Motor neuron (in vitro differentiated cells): ENCODE measurements around the gene MTAP. TPM values are rescaled to one million over a fixed set of nuclear protein-coding genes. Genes with fewer than 3 reads are reported as not detected.

Experiments
- ATAC-seq, 8 experiments: fragments of 200-7000 bp; cut with Tn5 transposase; replicated peaks in 6 of 8; 2 replicates each; pipeline ENCODE4 v1.8.0; 2021; ENCODE audit warnings: mild to moderate bottlenecking in 8 of 8, moderate library complexity in 8 of 8
- H3K27ac ChIP-seq, 2 donors: fragments of 250-450 bp; sonication (Bioruptor Pico); 2 replicates each; pipeline ENCODE4 v1.9.0; 2021; ENCODE audit warnings: antibody characterized with exemption in 2 of 2, mild to moderate bottlenecking in 2 of 2, moderate library complexity in 1 of 2
- H3K4me1 ChIP-seq, 2 donors: fragments of 250-450 bp; sonication (Bioruptor Pico); replicated peaks in 1 of 2; 2 replicates each; pipeline ENCODE4 v1.6.1; 2021; ENCODE audit warnings: antibody characterized with exemption in 2 of 2, mild to moderate bottlenecking in 2 of 2, moderate library complexity in 1 of 2
- H3K4me3 ChIP-seq, 5 donors: fragments of 250-450 bp; sonication (Bioruptor Pico); 2 replicates each; pipeline ENCODE4 v1.9.0; 2021; ENCODE audit warnings: antibody characterized with exemption in 5 of 5, mild to moderate bottlenecking in 5 of 5, moderate library complexity in 4 of 5
- WGBS, 10 experiments: fragments of 450-650 bp; shearing (Covaris generic); methylation state at CpG; one replicate each; pipeline ENCODE4 v1.0.0; 2022; 5-methylcytosine and 5-hydroxymethylcytosine counted together
- in situ Hi-C, 9 experiments: fragments of 400-800 bp; cut with MboI; loops; one replicate each; pipeline ENCODE4 v1.15.0; 2021; ENCODE audit warnings: low sequenced_read_pairs in 9 of 9, low pct_unique_long_range_greater_than_20kb in 2 of 9; ENCODE audit not compliant: unreplicated experiment in 9 of 9
- total RNA-seq, 8 experiments: library from RNA; unstranded; fragments of 300-600 nt; gene quantifications; 2 replicates each; pipeline versions ENCODE4 v1.2.3 to v1.2.4, GENCODE V29; 2022

Gene MTAP
- total RNA-seq, 8 experiments from 2014 or later, result 11.2 to 47.5 (median 18.8) TPM

GRCh38 chr9:21969011-21969940 is 166.8 kb downstream of the MTAP start:
- Histone ChIP-seq H3K4me3 (no peak overlapping the region), H3K4me1 (peaks cover 3 to 8% of the 10 kb centered on the region in 2 donors), H3K27ac (no peak overlapping the region)
- no peak for ATAC-seq
- in situ Hi-C loops, result no loop called here
- WGBS, 10 experiments, result 7 to 48% (median 20%) methylated on average over 1 to 14 of the region's 28 CpGs; no CpG with 5 or more reads in 1 of the 10 experiments

GRCh38 chr9:21969951-21970799 is 167.7 kb downstream of the MTAP start:
- Histone ChIP-seq H3K4me1 (peaks cover 3 to 6% of the 10 kb centered on the region in 2 donors), H3K27ac (no peak overlapping the region), H3K4me3 (no peak overlapping the region)
- in situ Hi-C loops, result no loop called here
- 27 to 82% (median 49%) methylated on average over 2 to 14 of the region's 24 CpGs; no CpG with 5 or more reads in 1 of the 10 experiments for WGBS, 10 experiments
- no peak for ATAC-seq

- H3K4me3 ChIP-seq, result no peak overlapping the region
- peaks cover 3 to 4% of the 10 kb centered on the region in 2 donors for H3K4me1 ChIP-seq
- 9 to 74% (median 43%) methylated on average over 1 to 13 of the region's 45 CpGs for WGBS, 10 experiments
- ATAC-seq, result no peak
- in situ Hi-C loops, result no loop called here
- no peak overlapping the region for H3K27ac ChIP-seq
These were observed 168.6 kb downstream of the MTAP start for GRCh38 chr9:21970800-21971640.

- in situ Hi-C loops, result no loop called here
- H3K4me3 ChIP-seq, result no peak overlapping the region
- H3K27ac ChIP-seq, result no peak overlapping the region
- no peak for ATAC-seq
- H3K4me1 ChIP-seq, result peaks cover 3 to 4% of the 10 kb centered on the region in 2 donors
These were observed 169.9 kb downstream of the MTAP start for GRCh38 chr9:21972361-21972760.

GRCh38 chr9:21974343-21974721 is 171.9 kb downstream of the MTAP start:
- 0 to 39% (median 3%) methylated on average over 2 to 10 of the region's 21 CpGs; no CpG with 5 or more reads in 4 of the 10 experiments for WGBS, 10 experiments
- in situ Hi-C loops, result no loop called here
- no peak overlapping the region for H3K27ac ChIP-seq
- peaks cover 0 to 3% of the 10 kb centered on the region in 2 donors for H3K4me1 ChIP-seq
- peak in 6 of 8 experiments; percentile 6 to 15 (median 10) for ATAC-seq
- H3K4me3 ChIP-seq, result peak overlapping the region; percentile 35 to 53 (median 39)

- Histone ChIP-seq H3K4me3 (peak overlapping the region; percentile 35 to 53 (median 39)), H3K4me1 (peaks cover 0 to 3% of the 10 kb centered on the region in 2 donors), H3K27ac (no peak overlapping the region)
- in situ Hi-C loops, result loop anchor here in 2 of 9 experiments (25.0 kb wide), 1 partner anchor 163 kb away; the partner anchor contains the start of gene MTAP (in 2 of the 2)
- peak; percentile 79 to 95 (median 92) for ATAC-seq
- WGBS, 10 experiments, result 0 to 20% (median 0%) methylated on average over 1 of the region's 51 CpGs; no CpG with 5 or more reads in 7 of the 10 experiments
These were observed 172.4 kb downstream of the MTAP start for GRCh38 chr9:21974722-21975409.

- ATAC-seq, result no peak
- no peak overlapping the region for H3K27ac ChIP-seq
- 27 to 100% (median 47%) methylated on average over 1 to 15 of the region's 19 CpGs; no CpG with 5 or more reads in 2 of the 10 experiments for WGBS, 10 experiments
- H3K4me3 ChIP-seq, result no peak overlapping the region
- peaks cover 0 to 3% of the 10 kb centered on the region in 2 donors for H3K4me1 ChIP-seq
- in situ Hi-C loops, result loop anchor here in 2 of 9 experiments (25.0 kb wide), 1 partner anchor 164 kb away; the partner anchor contains the start of gene MTAP (in 2 of the 2)
These were observed 174.0 kb downstream of the MTAP start for GRCh38 chr9:21976334-21976875.

GRCh38 chr9:21982391-21982790 is 180.0 kb downstream of the MTAP start:
- peak in 1 of 8 experiments; percentile 94 for ATAC-seq
- Histone ChIP-seq H3K4me1 (peaks cover 0 to 4% of the 10 kb centered on the region in 2 donors), H3K27ac (no peak overlapping the region), H3K4me3 (no peak overlapping the region)
- in situ Hi-C loops, result loop anchor here in 2 of 9 experiments (25.0 kb wide), 1 partner anchor 170 kb away; the partner anchor contains the start of gene MTAP (in 2 of the 2)
- WGBS, 10 experiments, result 0 to 88% (median 52%) methylated on average over 1 of the region's 1 CpG

GRCh38 chr9:21982861-21983560 is 180.6 kb downstream of the MTAP start:
- Histone ChIP-seq H3K4me3 (no peak overlapping the region), H3K4me1 (peaks cover 0 to 8% of the 10 kb centered on the region in 2 donors), H3K27ac (no peak overlapping the region)
- ATAC-seq, result no peak
- WGBS, 10 experiments, result 43 to 100% (median 87%) methylated on average over 1 of the region's 1 CpG; no CpG with 5 or more reads in 2 of the 10 experiments
- in situ Hi-C loops, result loop anchor here in 2 of 9 experiments (25.0 kb wide), 1 partner anchor 171 kb away; the partner anchor contains the start of gene MTAP (in 2 of the 2)

- in situ Hi-C loops, result loop anchor here in 2 of 9 experiments (25.0 kb wide), 1 partner anchor 171 kb away; the partner anchor contains the start of gene MTAP (in 2 of the 2)
- WGBS, 10 experiments, result 50 to 100% (median 86%) methylated on average over 1 of the region's 1 CpG; no CpG with 5 or more reads in 3 of the 10 experiments
- no peak for ATAC-seq
- H3K4me1 ChIP-seq, result peaks cover 0 to 8% of the 10 kb centered on the region in 2 donors
- no peak overlapping the region for H3K4me3 ChIP-seq
- no peak overlapping the region for H3K27ac ChIP-seq
These were observed 181.1 kb downstream of the MTAP start for GRCh38 chr9:21983561-21983935.

GRCh38 chr9:21984101-21984500 is 181.7 kb downstream of the MTAP start:
- H3K4me3 ChIP-seq, result no peak overlapping the region
- H3K27ac ChIP-seq, result no peak overlapping the region
- ATAC-seq, result no peak
- peaks cover 0 to 8% of the 10 kb centered on the region in 2 donors for H3K4me1 ChIP-seq
- in situ Hi-C loops, result loop anchor here in 2 of 9 experiments (25.0 kb wide), 1 partner anchor 172 kb away; the partner anchor contains the start of gene MTAP (in 2 of the 2)
